Measurements from ENCODE around the gene GOSR2.

GOSR2 gene

DNA sequence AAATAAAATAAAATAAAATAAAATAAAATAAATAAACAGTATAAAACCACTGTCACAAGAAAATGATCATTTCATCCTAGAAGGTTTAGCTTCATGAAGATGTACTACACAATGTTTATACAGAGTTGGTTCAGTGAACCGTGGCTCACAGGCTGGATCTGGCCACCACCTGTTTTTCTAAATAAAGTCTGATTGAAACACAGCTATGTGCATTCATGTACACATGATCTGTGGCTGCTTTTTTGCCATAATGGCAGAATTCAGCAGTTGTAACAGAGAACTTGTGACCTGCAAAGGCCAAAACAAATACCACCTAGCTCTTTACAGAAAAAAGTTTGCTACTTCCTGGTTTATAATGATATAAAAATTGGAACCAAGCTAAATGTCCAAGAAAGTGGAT, 68.7 kb downstream of the GOSR2 start:
- H3K4me3 ChIP-seq (ENCODE audit: low read length) = no peak overlapping the region
- no peak for TF ChIP-seq ZNF274 (IDR thresholded peaks at IDR 0.05; ENCODE audit: low read depth, low read length)

Data from GM08714 (cell line).